Measurements from ENCODE around the gene ITGB2.

ITGB2 gene

GRCh38 chr21:44920694-44921604 lies at the start of gene ITGB2:
TSS of gene ITGB2 (minus strand) at chr21:44920899. CDS start at chr21:44910782, 10,117 bp downstream.
- Histone ChIP-seq H3K9me3 (ENCODE audit: control insufficient read depth, insufficient read depth, low read length) (no peaks in the 10 kb centered on the region), H3K9ac (ENCODE audit: low read depth, low read length) (0 out of 2 replicates have a peak within 1 kb of the TSS, but pooled peaks have one; percentile 9), H3K36me3 (ENCODE audit: insufficient read depth, low read length) (no peaks in the 10 kb centered on the region), H3K4me1 (ENCODE audit: insufficient read depth, low read length) (peaks cover 6% of the 10 kb centered on the region; the same call in 1 of the 2 replicates)

GRCh38 chr21:44969931-44970755 lies 49.4 kb upstream of the ITGB2 start:
- H3K9me3 ChIP-seq (ENCODE audit: control insufficient read depth, insufficient read depth, low read length): no peaks in the 10 kb centered on the region
- H3K4me1 ChIP-seq (ENCODE audit: insufficient read depth, low read length): peaks cover 15% of the 10 kb centered on the region; the same call in 1 of the 2 replicates
- no peak overlapping the region for H3K9ac ChIP-seq (ENCODE audit: low read depth, low read length)
- peaks cover 2% of the 10 kb centered on the region; the same call in 1 of the 2 replicates for H3K36me3 ChIP-seq (ENCODE audit: insufficient read depth, low read length)

GRCh38 chr21:44969066-44969670 lies 48.5 kb upstream of the ITGB2 start:
- Histone ChIP-seq H3K36me3 (ENCODE audit: insufficient read depth, low read length) (peaks cover 2% of the 10 kb centered on the region; the same call in 1 of the 2 replicates), H3K9ac (ENCODE audit: low read depth, low read length) (no peak overlapping the region), H3K4me1 (ENCODE audit: insufficient read depth, low read length) (peaks cover 15% of the 10 kb centered on the region; the same call in 1 of the 2 replicates), H3K9me3 (ENCODE audit: control insufficient read depth, insufficient read depth, low read length) (no peaks in the 10 kb centered on the region)

GRCh38 chr21:44967082-44968047 lies 46.7 kb upstream of the ITGB2 start:
- peaks cover 15% of the 10 kb centered on the region; the same call in 1 of the 2 replicates for H3K4me1 ChIP-seq (ENCODE audit: insufficient read depth, low read length)
- no peak overlapping the region for H3K9ac ChIP-seq (ENCODE audit: low read depth, low read length)
- peaks cover 2% of the 10 kb centered on the region; the same call in 1 of the 2 replicates for H3K36me3 ChIP-seq (ENCODE audit: insufficient read depth, low read length)
- no peaks in the 10 kb centered on the region for H3K9me3 ChIP-seq (ENCODE audit: control insufficient read depth, insufficient read depth, low read length)

GRCh38 chr21:44966135-44967081 lies 45.7 kb upstream of the ITGB2 start:
- Histone ChIP-seq H3K36me3 (ENCODE audit: insufficient read depth, low read length) (peaks cover 3% of the 10 kb centered on the region), H3K9ac (ENCODE audit: low read depth, low read length) (no peak overlapping the region), H3K4me1 (ENCODE audit: insufficient read depth, low read length) (peaks cover 15% of the 10 kb centered on the region; the same call in 1 of the 2 replicates), H3K9me3 (ENCODE audit: control insufficient read depth, insufficient read depth, low read length) (no peaks in the 10 kb centered on the region)

- Histone ChIP-seq H3K9ac (ENCODE audit: low read depth, low read length) (no peak overlapping the region), H3K36me3 (ENCODE audit: insufficient read depth, low read length) (peaks cover 5% of the 10 kb centered on the region), H3K9me3 (ENCODE audit: control insufficient read depth, insufficient read depth, low read length) (no peaks in the 10 kb centered on the region), H3K4me1 (ENCODE audit: insufficient read depth, low read length) (peaks cover 12% of the 10 kb centered on the region; the same call in 1 of the 2 replicates)
These were observed 44.7 kb upstream of the ITGB2 start for GRCh38 chr21:44965251-44966022.

GRCh38 chr21:44964381-44964780 lies 43.7 kb upstream of the ITGB2 start:
- H3K4me1 ChIP-seq (ENCODE audit: insufficient read depth, low read length): peaks cover 2% of the 10 kb centered on the region; the same call in 1 of the 2 replicates
- no peaks in the 10 kb centered on the region for H3K9me3 ChIP-seq (ENCODE audit: control insufficient read depth, insufficient read depth, low read length)
- no peak overlapping the region for H3K9ac ChIP-seq (ENCODE audit: low read depth, low read length)
- H3K36me3 ChIP-seq (ENCODE audit: insufficient read depth, low read length): peaks cover 5% of the 10 kb centered on the region

GRCh38 chr21:44962403-44962966 lies 41.8 kb upstream of the ITGB2 start:
- H3K4me1 ChIP-seq (ENCODE audit: insufficient read depth, low read length): no peaks in the 10 kb centered on the region
- no peak overlapping the region for H3K9ac ChIP-seq (ENCODE audit: low read depth, low read length)
- H3K9me3 ChIP-seq (ENCODE audit: control insufficient read depth, insufficient read depth, low read length): no peaks in the 10 kb centered on the region
- peaks cover 5% of the 10 kb centered on the region for H3K36me3 ChIP-seq (ENCODE audit: insufficient read depth, low read length)

- peaks cover 10% of the 10 kb centered on the region for H3K36me3 ChIP-seq (ENCODE audit: insufficient read depth, low read length)
- H3K4me1 ChIP-seq (ENCODE audit: insufficient read depth, low read length): no peaks in the 10 kb centered on the region
- no peaks in the 10 kb centered on the region for H3K9me3 ChIP-seq (ENCODE audit: control insufficient read depth, insufficient read depth, low read length)
- no peak overlapping the region for H3K9ac ChIP-seq (ENCODE audit: low read depth, low read length)
These were observed 39.7 kb upstream of the ITGB2 start for GRCh38 chr21:44960141-44961092.

- H3K9ac ChIP-seq (ENCODE audit: low read depth, low read length): no peak overlapping the region
- no peaks in the 10 kb centered on the region for H3K4me1 ChIP-seq (ENCODE audit: insufficient read depth, low read length)
- H3K36me3 ChIP-seq (ENCODE audit: insufficient read depth, low read length): peaks cover 8% of the 10 kb centered on the region
- no peaks in the 10 kb centered on the region for H3K9me3 ChIP-seq (ENCODE audit: control insufficient read depth, insufficient read depth, low read length)
These were observed 38.8 kb upstream of the ITGB2 start for GRCh38 chr21:44959376-44960091.

Data from ES-I3 (cell line).